HEK293T (cell line): Measurements from ENCODE around the gene FZR1.

Experiments used
- CTCF ChIA-PET: fragments of 350-600 bp; formaldehyde crosslinking; extraction: SDS; loops from one replicate; lab custom pipeline; 2021; ENCODE audit warnings: antibody characterized with exemption, inconsistent platforms; lab: Yijun Ruan, JAX
- POLR2A ChIA-PET: fragments of 350-600 bp; formaldehyde crosslinking; extraction: SDS; loops from one replicate; lab custom pipeline; 2020; ENCODE audit warnings: antibody characterized with exemption, inconsistent platforms; lab: Yijun Ruan, JAX
- DNase-seq: peaks from one replicate; pipeline ENCODE4 v3.0.0; 2012; ENCODE audit warnings: mixed read lengths; ENCODE audit errors: extremely low spot score
- ARNT ChIP-seq: fragments of 450-650 bp; IDR thresholded peaks from 2 replicates; pipeline ENCODE4 v1.6.1; 2017; ENCODE audit warnings: mild to moderate bottlenecking
- BHLHE40 ChIP-seq: fragments of 450-650 bp; IDR thresholded peaks from 2 replicates; pipeline ENCODE4 v1.6.1; 2016; ENCODE audit warnings: mild to moderate bottlenecking, moderate library complexity, borderline replicate concordance
- CTBP1 ChIP-seq: fragments of 450-650 bp; IDR thresholded peaks from 2 replicates; pipeline ENCODE4 v1.6.1; 2016; ENCODE audit warnings: borderline replicate concordance
- ELF4 ChIP-seq: fragments of 450-650 bp; IDR thresholded peaks from 2 replicates; pipeline ENCODE4 v1.6.1; 2017; ENCODE audit warnings: antibody characterized with exemption
- FOXA1 ChIP-seq: fragments of 450-650 bp; IDR thresholded peaks from 2 replicates; pipeline ENCODE4 v1.6.1; 2016; ENCODE audit warnings: mild to moderate bottlenecking
- FOXK2 ChIP-seq: fragments of 450-650 bp; IDR thresholded peaks from 2 replicates; pipeline ENCODE4 v1.6.1; 2016; ENCODE audit warnings: mild to moderate bottlenecking
- FOXM1 ChIP-seq: fragments of 450-650 bp; IDR thresholded peaks from 2 replicates; pipeline ENCODE4 v1.6.1; 2017; ENCODE audit warnings: mild to moderate bottlenecking, borderline replicate concordance
- HDGF ChIP-seq: fragments of 450-650 bp; IDR thresholded peaks from 2 replicates; pipeline ENCODE4 v1.6.1; 2017; ENCODE audit warnings: antibody characterized with exemption, borderline replicate concordance
- L3MBTL2 ChIP-seq: fragments of 450-650 bp; conservative IDR thresholded peaks from 2 replicates; pipeline ENCODE4 v1.6.1; 2016; ENCODE audit warnings: mild to moderate bottlenecking
- LEF1 ChIP-seq: fragments of 450-650 bp; IDR thresholded peaks from 2 replicates; pipeline ENCODE4 v1.6.1; 2017; ENCODE audit warnings: mild to moderate bottlenecking, borderline replicate concordance
- NFRKB ChIP-seq: fragments of 450-650 bp; IDR thresholded peaks from 2 replicates; pipeline ENCODE4 v1.6.1; 2016; ENCODE audit warnings: mild to moderate bottlenecking, moderate library complexity
- PKNOX1 ChIP-seq: fragments of 450-650 bp; IDR thresholded peaks from 2 replicates; pipeline ENCODE4 v1.6.1; 2016
- SP1 ChIP-seq: fragments of 450-650 bp; IDR thresholded peaks from 2 replicates; pipeline ENCODE4 v1.6.1; 2017
- SUZ12 ChIP-seq: fragments of 450-650 bp; IDR thresholded peaks from 2 replicates; pipeline ENCODE4 v1.6.1; 2016; ENCODE audit warnings: mild to moderate bottlenecking
- TARDBP ChIP-seq: fragments of 450-650 bp; IDR thresholded peaks from 2 replicates; pipeline ENCODE4 v1.6.1; 2016
- ZNF384 ChIP-seq: fragments of 450-650 bp; IDR thresholded peaks from 2 replicates; pipeline ENCODE4 v1.6.1; 2016

FZR1 gene

GRCh38 chr19:3537101-3537437 is 31.0 kb downstream of the FZR1 start:
- DNase-seq: no peak
- TF ChIP-seq SP1 (no peak), TARDBP (no peak), FOXK2 (no peak), HDGF (no peak), BHLHE40 (no peak), FOXM1 (no peak), SUZ12 (no peak), ARNT (no peak), PKNOX1 (no peak), L3MBTL2 (no peak), LEF1 (no peak), CTBP1 (no peak), ELF4 (no peak), ZNF384 (no peak), NFRKB (no peak), FOXA1 (no peak)
- CTCF ChIA-PET: no interaction called here
- POLR2A ChIA-PET: no interaction called here

- no peak for TF ChIP-seq PKNOX1
- TF ChIP-seq BHLHE40: no peak
- TF ChIP-seq HDGF: no peak
- TF ChIP-seq ZNF384: no peak
- POLR2A ChIA-PET: no interaction called here
- no peak for DNase-seq
- CTCF ChIA-PET: no interaction called here
Observed at GRCh38 chr19:3537438-3538240, 31.5 kb downstream of the FZR1 start.

- ChIA-PET POLR2A (no interaction called here), CTCF (no interaction called here)
- TF ChIP-seq BHLHE40 (no peak), L3MBTL2 (no peak), FOXM1 (no peak), TARDBP (no peak), ZNF384 (no peak), HDGF (no peak), NFRKB (no peak), SP1 (no peak), FOXA1 (no peak), SUZ12 (no peak)
- no peak for DNase-seq
Observed at GRCh38 chr19:3538258-3538929, 32.3 kb downstream of the FZR1 start.

- no peak for TF ChIP-seq ZNF384
- no peak for DNase-seq
- ChIA-PET CTCF (no interaction called here), POLR2A (no interaction called here)
Observed at GRCh38 chr19:3538965-3539755, 33.0 kb downstream of the FZR1 start, which contains the start of gene TEKTIP1. TEKTIP1 (plus strand) TSS chr19:3539174; CDS start chr19:3539178, 4 bp downstream.

GRCh38 chr19:3539756-3540118 is 33.6 kb downstream of the FZR1 start:
- POLR2A ChIA-PET: no interaction called here
- CTCF ChIA-PET: no interaction called here
- TF ChIP-seq HDGF (no peak), LEF1 (no peak), CTBP1 (no peak), ARNT (no peak), TARDBP (no peak), NFRKB (no peak), BHLHE40 (no peak), FOXA1 (no peak), FOXK2 (no peak)

GRCh38 chr19:3543150-3544057 is 37.3 kb downstream of the FZR1 start:
- CTCF ChIA-PET: no interaction called here
- TF ChIP-seq TARDBP: no peak
- no peak for TF ChIP-seq ELF4
- TF ChIP-seq SP1: no peak
- TF ChIP-seq HDGF: no peak
- TF ChIP-seq L3MBTL2: no peak
- POLR2A ChIA-PET: no interaction called here
- no peak for DNase-seq

More at GRCh38 chr19:3539756-3540118, 33.6 kb downstream of the FZR1 start:
- DNase-seq: no peak
